ENCODE data around the gene SHTN1.

SHTN1 gene

GRCh38 chr10:116948530-116948870 lies 56.5 kb downstream of the SHTN1 start:
- Histone ChIP-seq H3K4me1 (ENCODE audit: control insufficient read depth, low read depth, low read length) (peaks cover 19% of the 10 kb centered on the region), H3K36me3 (ENCODE audit: control insufficient read depth, low read depth, low read length) (no peaks in the 10 kb centered on the region), H3K4me3 (ENCODE audit: low read length) (no peak overlapping the region), H3K9ac (ENCODE audit: low read length) (no peak overlapping the region), H3K27me3 (ENCODE audit: control insufficient read depth, insufficient read depth, low read length) (no peaks in the 10 kb centered on the region), H3K27ac (ENCODE audit: low read length) (peak overlapping the region; percentile 45), H3K9me3 (ENCODE audit: control insufficient read depth, low read depth, low read length) (no peaks in the 10 kb centered on the region)

- Histone ChIP-seq H3K9me3 (ENCODE audit: control insufficient read depth, low read depth, low read length) (no peaks in the 10 kb centered on the region), H3K4me3 (ENCODE audit: low read length) (no peak overlapping the region), H3K4me1 (ENCODE audit: control insufficient read depth, low read depth, low read length) (peaks cover 19% of the 10 kb centered on the region), H3K36me3 (ENCODE audit: control insufficient read depth, low read depth, low read length) (no peaks in the 10 kb centered on the region), H3K9ac (ENCODE audit: low read length) (no peak overlapping the region), H3K27ac (ENCODE audit: low read length) (peak overlapping the region; percentile 45), H3K27me3 (ENCODE audit: control insufficient read depth, insufficient read depth, low read length) (no peaks in the 10 kb centered on the region)
Measured at GRCh38 chr10:116947841-116948529, 57.0 kb downstream of the SHTN1 start.

GRCh38 chr10:116944911-116945310 lies 60.1 kb downstream of the SHTN1 start:
- H3K4me3 ChIP-seq (ENCODE audit: low read length), result no peak overlapping the region
- no peaks in the 10 kb centered on the region for H3K9me3 ChIP-seq (ENCODE audit: control insufficient read depth, low read depth, low read length)
- peaks cover 19% of the 10 kb centered on the region for H3K4me1 ChIP-seq (ENCODE audit: control insufficient read depth, low read depth, low read length)
- H3K9ac ChIP-seq (ENCODE audit: low read length), result no peak overlapping the region
- H3K27me3 ChIP-seq (ENCODE audit: control insufficient read depth, insufficient read depth, low read length), result no peaks in the 10 kb centered on the region
- H3K36me3 ChIP-seq (ENCODE audit: control insufficient read depth, low read depth, low read length), result no peaks in the 10 kb centered on the region
- H3K27ac ChIP-seq (ENCODE audit: low read length), result no peak overlapping the region

GRCh38 chr10:116931806-116932205 lies 73.2 kb downstream of the SHTN1 start:
- no peaks in the 10 kb centered on the region for H3K36me3 ChIP-seq (ENCODE audit: control insufficient read depth, low read depth, low read length)
- no peaks in the 10 kb centered on the region for H3K4me1 ChIP-seq (ENCODE audit: control insufficient read depth, low read depth, low read length)
- H3K27ac ChIP-seq (ENCODE audit: low read length), result no peak overlapping the region
- H3K4me3 ChIP-seq (ENCODE audit: low read length), result no peak overlapping the region
- peaks cover 2% of the 10 kb centered on the region for H3K9me3 ChIP-seq (ENCODE audit: control insufficient read depth, low read depth, low read length)
- H3K27me3 ChIP-seq (ENCODE audit: control insufficient read depth, insufficient read depth, low read length), result no peaks in the 10 kb centered on the region
- H3K9ac ChIP-seq (ENCODE audit: low read length), result no peak overlapping the region

- Histone ChIP-seq H3K27ac (ENCODE audit: low read length) (no peak overlapping the region), H3K4me3 (ENCODE audit: low read length) (no peak overlapping the region), H3K27me3 (ENCODE audit: control insufficient read depth, insufficient read depth, low read length) (no peaks in the 10 kb centered on the region), H3K9ac (ENCODE audit: low read length) (no peak overlapping the region), H3K9me3 (ENCODE audit: control insufficient read depth, low read depth, low read length) (no peaks in the 10 kb centered on the region), H3K36me3 (ENCODE audit: control insufficient read depth, low read depth, low read length) (no peaks in the 10 kb centered on the region), H3K4me1 (ENCODE audit: control insufficient read depth, low read depth, low read length) (no peaks in the 10 kb centered on the region)
Measured at GRCh38 chr10:116926426-116926825, 78.6 kb downstream of the SHTN1 start.

GRCh38 chr10:116925056-116925455 lies 79.9 kb downstream of the SHTN1 start:
- no peaks in the 10 kb centered on the region for H3K9me3 ChIP-seq (ENCODE audit: control insufficient read depth, low read depth, low read length)
- H3K27me3 ChIP-seq (ENCODE audit: control insufficient read depth, insufficient read depth, low read length), result no peaks in the 10 kb centered on the region
- H3K36me3 ChIP-seq (ENCODE audit: control insufficient read depth, low read depth, low read length), result no peaks in the 10 kb centered on the region
- H3K27ac ChIP-seq (ENCODE audit: low read length), result no peak overlapping the region
- no peaks in the 10 kb centered on the region for H3K4me1 ChIP-seq (ENCODE audit: control insufficient read depth, low read depth, low read length)
- H3K4me3 ChIP-seq (ENCODE audit: low read length), result no peak overlapping the region
- H3K9ac ChIP-seq (ENCODE audit: low read length), result no peak overlapping the region

- H3K27ac ChIP-seq (ENCODE audit: low read length), result no peak overlapping the region
- H3K9me3 ChIP-seq (ENCODE audit: control insufficient read depth, low read depth, low read length), result no peaks in the 10 kb centered on the region
- H3K36me3 ChIP-seq (ENCODE audit: control insufficient read depth, low read depth, low read length), result no peaks in the 10 kb centered on the region
Measured at GRCh38 chr10:116919706-116920105, 85.3 kb downstream of the SHTN1 start.

GRCh38 chr10:116919164-116919563 lies 85.8 kb downstream of the SHTN1 start:
- Histone ChIP-seq H3K27ac (ENCODE audit: low read length) (no peak overlapping the region), H3K9me3 (ENCODE audit: control insufficient read depth, low read depth, low read length) (no peaks in the 10 kb centered on the region), H3K36me3 (ENCODE audit: control insufficient read depth, low read depth, low read length) (no peaks in the 10 kb centered on the region), H3K9ac (ENCODE audit: low read length) (no peak overlapping the region), H3K4me1 (ENCODE audit: control insufficient read depth, low read depth, low read length) (no peaks in the 10 kb centered on the region), H3K4me3 (ENCODE audit: low read length) (no peak overlapping the region), H3K27me3 (ENCODE audit: control insufficient read depth, insufficient read depth, low read length) (no peaks in the 10 kb centered on the region)

More at GRCh38 chr10:116919706-116920105, 85.3 kb downstream of the SHTN1 start:
- Histone ChIP-seq H3K4me3 (ENCODE audit: low read length) (no peak overlapping the region), H3K4me1 (ENCODE audit: control insufficient read depth, low read depth, low read length) (no peaks in the 10 kb centered on the region), H3K27me3 (ENCODE audit: control insufficient read depth, insufficient read depth, low read length) (no peaks in the 10 kb centered on the region), H3K9ac (ENCODE audit: low read length) (no peak overlapping the region)

GRCh38 chr10:116918583-116918982 lies 86.4 kb downstream of the SHTN1 start:
- no peaks in the 10 kb centered on the region for H3K9me3 ChIP-seq (ENCODE audit: control insufficient read depth, low read depth, low read length)
- H3K27me3 ChIP-seq (ENCODE audit: control insufficient read depth, insufficient read depth, low read length), result no peaks in the 10 kb centered on the region
- no peak overlapping the region for H3K9ac ChIP-seq (ENCODE audit: low read length)
- no peak overlapping the region for H3K27ac ChIP-seq (ENCODE audit: low read length)
- H3K4me3 ChIP-seq (ENCODE audit: low read length), result no peak overlapping the region
- no peaks in the 10 kb centered on the region for H3K36me3 ChIP-seq (ENCODE audit: control insufficient read depth, low read depth, low read length)
- H3K4me1 ChIP-seq (ENCODE audit: control insufficient read depth, low read depth, low read length), result no peaks in the 10 kb centered on the region

GRCh38 chr10:116917481-116917880 lies 87.5 kb downstream of the SHTN1 start:
- no peaks in the 10 kb centered on the region for H3K36me3 ChIP-seq (ENCODE audit: control insufficient read depth, low read depth, low read length)
- no peak overlapping the region for H3K9ac ChIP-seq (ENCODE audit: low read length)
- H3K4me3 ChIP-seq (ENCODE audit: low read length), result no peak overlapping the region
- H3K27ac ChIP-seq (ENCODE audit: low read length), result no peak overlapping the region
- no peaks in the 10 kb centered on the region for H3K9me3 ChIP-seq (ENCODE audit: control insufficient read depth, low read depth, low read length)
- H3K27me3 ChIP-seq (ENCODE audit: control insufficient read depth, insufficient read depth, low read length), result no peaks in the 10 kb centered on the region
- no peaks in the 10 kb centered on the region for H3K4me1 ChIP-seq (ENCODE audit: control insufficient read depth, low read depth, low read length)

GRCh38 chr10:116915340-116915739 lies 89.6 kb downstream of the SHTN1 start:
- H3K9ac ChIP-seq (ENCODE audit: low read length), result no peak overlapping the region
- H3K9me3 ChIP-seq (ENCODE audit: control insufficient read depth, low read depth, low read length), result no peaks in the 10 kb centered on the region
- H3K4me1 ChIP-seq (ENCODE audit: control insufficient read depth, low read depth, low read length), result no peaks in the 10 kb centered on the region
- no peaks in the 10 kb centered on the region for H3K27me3 ChIP-seq (ENCODE audit: control insufficient read depth, insufficient read depth, low read length)
- no peaks in the 10 kb centered on the region for H3K36me3 ChIP-seq (ENCODE audit: control insufficient read depth, low read depth, low read length)
- H3K27ac ChIP-seq (ENCODE audit: low read length), result no peak overlapping the region
- no peak overlapping the region for H3K4me3 ChIP-seq (ENCODE audit: low read length)

- H3K9me3 ChIP-seq (ENCODE audit: control insufficient read depth, low read depth, low read length), result no peaks in the 10 kb centered on the region
- H3K36me3 ChIP-seq (ENCODE audit: control insufficient read depth, low read depth, low read length), result no peaks in the 10 kb centered on the region
- H3K4me3 ChIP-seq (ENCODE audit: low read length), result no peak overlapping the region
- H3K4me1 ChIP-seq (ENCODE audit: control insufficient read depth, low read depth, low read length), result no peaks in the 10 kb centered on the region
- H3K9ac ChIP-seq (ENCODE audit: low read length), result no peak overlapping the region
- no peaks in the 10 kb centered on the region for H3K27me3 ChIP-seq (ENCODE audit: control insufficient read depth, insufficient read depth, low read length)
- H3K27ac ChIP-seq (ENCODE audit: low read length), result no peak overlapping the region
Measured at GRCh38 chr10:116913695-116914094, 91.3 kb downstream of the SHTN1 start.

Data from iPS-18a (cell line).